H9 (cell line): Measurements from ENCODE around the gene AFDN. TPM values are rescaled to one million over a fixed set of nuclear protein-coding genes. Genes with fewer than 3 reads are reported as not detected.

ENCODE experiments used
- DNase-seq: peaks from one replicate; pipeline ENCODE4 v3.0.0-alpha.2; 2017
- H2AFZ ChIP-seq: one replicate; pipeline ENCODE4 v1.6.1; 2013; ENCODE audit warnings: mild to moderate bottlenecking, low read length, control low read depth, moderate library complexity
- H2AK5ac ChIP-seq: 2 replicates; pipeline ENCODE4 v1.6.1; 2013; ENCODE audit warnings: low read length, control low read depth, mixed read lengths; ENCODE audit not compliant: insufficient read length
- H2BK120ac ChIP-seq: one replicate; pipeline ENCODE4 v1.6.1; 2013; ENCODE audit warnings: low read depth, mild to moderate bottlenecking, low read length, control low read depth, inconsistent platforms; ENCODE audit not compliant: poor library complexity, severe bottlenecking
- H2BK12ac ChIP-seq: 2 replicates; pipeline ENCODE4 v1.6.1; 2013; ENCODE audit warnings: low read length, control low read depth, mixed read lengths, low read depth; ENCODE audit not compliant: insufficient read length
- H2BK15ac ChIP-seq: 2 replicates; pipeline ENCODE4 v1.6.1; 2013; ENCODE audit warnings: low read depth, low read length, control low read depth
- H2BK20ac ChIP-seq: one replicate; pipeline ENCODE4 v1.6.1; 2013; ENCODE audit warnings: low read depth, mild to moderate bottlenecking, low read length, control low read depth, inconsistent platforms; ENCODE audit not compliant: poor library complexity, severe bottlenecking
- H2BK5ac ChIP-seq: 2 replicates; pipeline ENCODE4 v1.6.1; 2013; ENCODE audit warnings: low read length, control low read depth, mixed read lengths; ENCODE audit not compliant: insufficient read length
- H3K14ac ChIP-seq: 2 replicates; pipeline ENCODE4 v1.6.1; 2013; ENCODE audit warnings: low read length, control low read depth; ENCODE audit not compliant: insufficient read depth
- H3K18ac ChIP-seq: 2 replicates; pipeline ENCODE4 v1.6.1; 2013; ENCODE audit warnings: low read depth, mild to moderate bottlenecking, mixed read lengths, low read length, control low read depth; ENCODE audit not compliant: insufficient read length
- H3K23ac ChIP-seq: 2 replicates; pipeline ENCODE4 v1.6.1; 2013; ENCODE audit warnings: low read length, control low read depth, mixed read lengths, low read depth; ENCODE audit not compliant: insufficient read length
- H3K23me2 ChIP-seq: 2 replicates; pipeline ENCODE4 v1.6.1; 2013; ENCODE audit warnings: low read depth, mild to moderate bottlenecking, mixed read lengths, low read length, control low read depth; ENCODE audit not compliant: insufficient read length, poor library complexity, severe bottlenecking
- H3K27ac ChIP-seq: 2 replicates; pipeline ENCODE4 v1.5.1; 2013; ENCODE audit warnings: low read length, control low read depth, mixed read lengths, low read depth; ENCODE audit not compliant: insufficient read length
- H3K27me3 ChIP-seq: 2 replicates; pipeline ENCODE4 v1.6.1; 2013; ENCODE audit warnings: low read length, control low read depth, inconsistent platforms; ENCODE audit not compliant: insufficient read depth
- H3K4ac ChIP-seq: 2 replicates; pipeline ENCODE4 v1.6.1; 2013; ENCODE audit warnings: low read depth, mild to moderate bottlenecking, control low read depth, inconsistent platforms, low read length, moderate library complexity
- H3K4me1 ChIP-seq: 2 replicates; pipeline ENCODE4 v1.6.1; 2013; ENCODE audit warnings: low read length, control low read depth, inconsistent platforms; ENCODE audit not compliant: insufficient read depth
- H3K4me2 ChIP-seq: 2 replicates; pipeline ENCODE4 v1.6.1; 2013; ENCODE audit warnings: low read length, control low read depth, mixed read lengths; ENCODE audit not compliant: insufficient read length, insufficient read depth
- H3K56ac ChIP-seq: 2 replicates; pipeline ENCODE4 v1.6.1; 2013; ENCODE audit warnings: low read depth, mild to moderate bottlenecking, mixed read lengths, low read length, control low read depth; ENCODE audit not compliant: insufficient read length
- H3K79me1 ChIP-seq: 2 replicates; pipeline ENCODE4 v1.6.1; 2013; ENCODE audit warnings: low read depth, mild to moderate bottlenecking, moderate library complexity, low read length, control low read depth, inconsistent platforms; ENCODE audit not compliant: insufficient read depth, poor library complexity, severe bottlenecking
- H3K79me2 ChIP-seq: 2 replicates; pipeline ENCODE4 v1.6.1; 2013; ENCODE audit warnings: low read length, control low read depth, inconsistent platforms; ENCODE audit not compliant: insufficient read depth
- H3K9ac ChIP-seq: 2 replicates; pipeline ENCODE4 v1.6.1; 2013; ENCODE audit warnings: low read length, control low read depth, mixed read lengths; ENCODE audit not compliant: insufficient read length; ENCODE audit errors: extremely low read depth
- H3K9me3 ChIP-seq: one replicate; pipeline ENCODE4 v1.6.1; 2013; ENCODE audit warnings: low read depth, low read length, inconsistent platforms; ENCODE audit not compliant: control insufficient read depth
- H3T11ph ChIP-seq: one replicate; pipeline ENCODE4 v1.6.1; 2013; ENCODE audit warnings: mild to moderate bottlenecking, low read length, control low read depth, inconsistent platforms
- H4K20me1 ChIP-seq: one replicate; pipeline ENCODE4 v1.6.1; 2013; ENCODE audit not compliant: control insufficient read depth, insufficient read length, insufficient read depth
- H4K5ac ChIP-seq: 2 replicates; pipeline ENCODE4 v1.6.1; 2013; ENCODE audit warnings: low read depth, mild to moderate bottlenecking, mixed read lengths, low read length, control low read depth; ENCODE audit not compliant: insufficient read length
- H4K8ac ChIP-seq: replicated peaks from 2 replicates; pipeline ENCODE4 v1.6.1; 2013; ENCODE audit warnings: low read length, control low read depth, mixed read lengths, low read depth; ENCODE audit not compliant: insufficient read length
- H4K91ac ChIP-seq: 2 replicates; pipeline ENCODE4 v1.6.1; 2013; ENCODE audit warnings: low read depth, mild to moderate bottlenecking, moderate library complexity, mixed read lengths, low read length, control low read depth; ENCODE audit not compliant: insufficient read length
- H3K27ac Mint-ChIP-seq, 3 experiments: 2 replicates in 2 of 3; 3 replicates in 1 of 3; pipeline ENCODE4 v1.8.0; 2020 to 2021; ENCODE audit warnings: mixed read lengths in 3 of 3, mild to moderate bottlenecking in 1 of 3, moderate library complexity in 1 of 3
- H3K27me3 Mint-ChIP-seq: 2 replicates; pipeline ENCODE4 v1.8.0; 2021; ENCODE audit warnings: low read depth, mild to moderate bottlenecking, moderate library complexity, mixed read lengths
- H3K36me3 Mint-ChIP-seq, 3 experiments: 2 replicates in 2 of 3; 3 replicates in 1 of 3; pipeline ENCODE4 v1.8.0; 2020 to 2021; ENCODE audit warnings: low read depth in 3 of 3, mixed read lengths in 3 of 3; ENCODE audit not compliant: insufficient read depth in 1 of 3
- H3K4me1 Mint-ChIP-seq, 2 experiments: 2 replicates each; pipeline ENCODE4 v1.8.0; 2020; ENCODE audit warnings: mixed read lengths in 2 of 2
- H3K4me3 Mint-ChIP-seq, 2 experiments: 2 replicates in 1 of 2; 3 replicates in 1 of 2; pipeline ENCODE4 v1.8.0; 2020 to 2021; ENCODE audit warnings: mild to moderate bottlenecking in 2 of 2, mixed read lengths in 2 of 2, moderate library complexity in 1 of 2
- H3K9me3 Mint-ChIP-seq, 2 experiments: 2 replicates in 1 of 2; 3 replicates in 1 of 2; pipeline ENCODE4 v1.8.0; 2020; ENCODE audit warnings: mild to moderate bottlenecking in 2 of 2, mixed read lengths in 2 of 2, moderate library complexity in 1 of 2
- CTCF ChIP-seq: fragments of 200-600 bp; sonication (generic); conservative IDR thresholded peaks from 3 replicates; pipeline ENCODE4 v1.8.0; 2021; ENCODE audit warnings: antibody characterized with exemption, mild to moderate bottlenecking
- WGBS: extraction: QIAGEN DNeasy Blood & Tissue Kit; methylation state at CpG from one replicate; pipeline ENCODE4 v1.1.7; 2013; ENCODE audit warnings: missing lambda C conversion rate, low lambda C conversion rate, mixed read lengths; ENCODE audit not compliant: insufficient read length; ENCODE audit errors: extremely low coverage; 5-methylcytosine and 5-hydroxymethylcytosine counted together
- total RNA-seq: library from RNA; stranded (reverse); gene quantifications from 2 replicates; pipeline ENCODE4 v1.2.1, GENCODE V29; 2021

AFDN gene
- total RNA-seq, 1 experiment from 2014 or later, result 157 TPM

GRCh38 chr6:167836721-167837120 lies 10.0 kb downstream of the AFDN start:
- Histone ChIP-seq H3K79me1 (peaks cover 5% of the 10 kb centered on the region), H4K91ac (no peak overlapping the region), H2BK15ac (no peak overlapping the region), H4K8ac (no peak overlapping the region), H3K4me2 (no peak overlapping the region), H3K27me3 (no peaks in the 10 kb centered on the region), H3K23me2 (no peaks in the 10 kb centered on the region), H2AK5ac (no peak overlapping the region), H2BK5ac (no peak overlapping the region), H2BK12ac (no peak overlapping the region), H3K4ac (no peak overlapping the region), H3K56ac (no peak overlapping the region), H3K14ac (no peak overlapping the region), H3K18ac (no peak overlapping the region), H4K20me1 (no peaks in the 10 kb centered on the region), H4K5ac (no peak overlapping the region), H3K79me2 (peaks cover 59% of the 10 kb centered on the region; the same call in 1 of the 2 replicates), H3T11ph (no peak overlapping the region), H3K23ac (no peak overlapping the region), H3K9me3 (no peaks in the 10 kb centered on the region), H2AFZ (no peak overlapping the region), H2BK120ac (no peak overlapping the region), H3K4me1 (peaks cover 22% of the 10 kb centered on the region; the same call in 1 of the 2 replicates), H3K9ac (no peak overlapping the region), H2BK20ac (no peak overlapping the region), H3K27ac (no peak overlapping the region)
- no peak for DNase-seq
- no peak for TF ChIP-seq CTCF
- Mint-ChIP-seq H3K4me1 (peaks cover 29 to 33% of the 10 kb centered on the region in 2 experiments), H3K9me3 (no peaks in the 10 kb centered on the region), H3K4me3 (no peak overlapping the region), H3K36me3 (no peaks in the 10 kb centered on the region), H3K27me3 (no peaks in the 10 kb centered on the region), H3K27ac (no peak overlapping the region)
- no CpG with 5 or more reads among the region's 3 CpGs for WGBS
